ENCODE measurements around the gene CCDC190. TPM values are rescaled to one million over a fixed set of nuclear protein-coding genes. Genes with fewer than 3 reads are reported as not detected.

The CCDC190 gene
- total RNA-seq (2021) (not detected in 2 replicates), Bru-seq, nascent RNA (percentile 19 among the genes with signal in this experiment), BruChase-seq, experiment 1, labeled RNA remaining after a 2-hour chase (percentile 24 among the genes with signal in this experiment), BruChase-seq, experiment 2, labeled RNA remaining after a 6-hour chase (percentile 8 among the genes with signal in this experiment)
- long read RNA-seq: 0 reads

DNA sequence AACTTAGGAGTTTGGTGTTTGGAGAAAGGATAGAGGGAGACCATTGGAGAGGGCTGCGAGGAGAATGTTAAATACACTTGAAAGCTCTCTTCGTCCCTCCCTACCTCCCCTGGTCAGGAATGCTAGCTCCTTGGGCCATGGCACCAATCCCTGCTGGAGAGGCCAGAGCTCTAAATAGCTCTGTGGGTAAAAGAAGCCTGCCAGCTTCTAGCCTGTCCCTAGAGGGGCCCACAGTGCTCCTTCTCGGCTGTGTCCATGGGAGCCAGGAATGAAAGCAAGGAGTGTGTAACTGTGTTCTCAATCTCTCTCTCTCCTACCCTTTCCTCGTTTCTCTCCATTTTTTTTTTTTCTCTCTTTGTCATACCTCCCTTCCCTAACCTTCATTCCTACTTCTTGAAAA, at the start of gene CCDC190:
Gene CCDC190, minus strand, starts transcription at position 75 of the 400 bp plus-strand sequence. CDS start 1,529 bp downstream, outside the sequence.
- Histone ChIP-seq H3K4me2 (no peak within 1 kb of the TSS), H3K27ac (no peak within 1 kb of the TSS)
- no TSS peak for BruUV-seq (replicated peaks)

DNA sequence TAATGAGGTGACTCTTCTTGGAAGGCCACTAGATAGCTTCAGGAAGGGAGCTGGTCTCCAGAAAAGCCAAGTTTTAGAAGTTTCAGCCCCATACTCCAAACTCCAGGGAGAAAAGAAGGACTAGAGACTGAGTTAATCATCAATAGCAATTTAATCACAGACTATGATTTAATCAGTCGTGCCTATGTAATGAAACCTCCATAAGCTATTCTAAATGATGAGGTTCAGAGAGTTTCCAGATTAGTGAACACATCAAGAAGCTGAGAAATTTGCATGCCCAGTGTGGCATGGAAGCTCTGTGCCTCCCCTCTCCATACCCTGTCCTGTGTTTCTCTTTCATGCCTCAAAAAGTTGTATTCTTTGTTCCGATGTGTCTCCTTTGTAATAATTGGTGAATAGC, 49.2 kb upstream of the CCDC190 start:
- Histone ChIP-seq H4K20me1 (ENCODE audit: insufficient read depth) (no peaks in the 10 kb centered on the region), H2AFZ (no peak overlapping the region), H3K36me3 (ENCODE audit: low read depth) (no peaks in the 10 kb centered on the region), H3F3A (ENCODE audit: insufficient read depth, low read depth) (no peaks in the 10 kb centered on the region), H3K4me3 (no peak overlapping the region), H3K79me2 (ENCODE audit: low read depth) (no peaks in the 10 kb centered on the region), H3K9me3 (ENCODE audit: insufficient read depth, low read depth) (peaks cover 19% of the 10 kb centered on the region), H3K9me2 (ENCODE audit: insufficient read depth) (no peaks in the 10 kb centered on the region), H3K4me2 (no peak overlapping the region), H3K27ac (no peak overlapping the region), H3K27me3 (ENCODE audit: insufficient read depth, low read depth) (no peaks in the 10 kb centered on the region), H3K4me1 (replicated peaks; ENCODE audit: insufficient read depth) (peaks cover 35% of the 10 kb centered on the region)
- CTCF ChIA-PET: no interaction called here
- POLR2A ChIA-PET (ENCODE audit: unreplicated experiment): no interaction called here
- DNase-seq: no peak
- BruUV-seq (replicated peaks): no TSS peak
- intact Hi-C loops (cut with micrococcal nuclease; ENCODE audit: unreplicated experiment): no loop called here
- TF ChIP-seq, protein P1, sequence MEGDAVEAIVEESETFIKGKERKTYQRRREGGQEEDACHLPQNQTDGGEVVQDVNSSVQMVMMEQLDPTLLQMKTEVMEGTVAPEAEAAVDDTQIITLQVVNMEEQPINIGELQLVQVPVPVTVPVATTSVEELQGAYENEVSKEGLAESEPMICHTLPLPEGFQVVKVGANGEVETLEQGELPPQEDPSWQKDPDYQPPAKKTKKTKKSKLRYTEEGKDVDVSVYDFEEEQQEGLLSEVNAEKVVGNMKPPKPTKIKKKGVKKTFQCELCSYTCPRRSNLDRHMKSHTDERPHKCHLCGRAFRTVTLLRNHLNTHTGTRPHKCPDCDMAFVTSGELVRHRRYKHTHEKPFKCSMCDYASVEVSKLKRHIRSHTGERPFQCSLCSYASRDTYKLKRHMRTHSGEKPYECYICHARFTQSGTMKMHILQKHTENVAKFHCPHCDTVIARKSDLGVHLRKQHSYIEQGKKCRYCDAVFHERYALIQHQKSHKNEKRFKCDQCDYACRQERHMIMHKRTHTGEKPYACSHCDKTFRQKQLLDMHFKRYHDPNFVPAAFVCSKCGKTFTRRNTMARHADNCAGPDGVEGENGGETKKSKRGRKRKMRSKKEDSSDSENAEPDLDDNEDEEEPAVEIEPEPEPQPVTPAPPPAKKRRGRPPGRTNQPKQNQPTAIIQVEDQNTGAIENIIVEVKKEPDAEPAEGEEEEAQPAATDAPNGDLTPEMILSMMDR (conservative IDR thresholded peaks at IDR 0.05): no peak
- TF ChIP-seq EZH2 (IDR thresholded peaks at IDR 0.05; ENCODE audit: low read depth): no peak

More for the DNA sequence above, at the start of gene CCDC190:
- ChIA-PET CTCF (no interaction called here), POLR2A (ENCODE audit: unreplicated experiment) (no interaction called here)
- Histone ChIP-seq H3K4me3 (no peak within 1 kb of the TSS), H3K79me2 (ENCODE audit: low read depth) (no peaks in the 10 kb centered on the region), H3F3A (ENCODE audit: insufficient read depth, low read depth) (no peaks in the 10 kb centered on the region), H3K9me3 (ENCODE audit: insufficient read depth, low read depth) (peaks cover 3% of the 10 kb centered on the region; the same call in 1 of the 2 replicates), H4K20me1 (ENCODE audit: insufficient read depth) (no peaks in the 10 kb centered on the region), H3K36me3 (ENCODE audit: low read depth) (no peaks in the 10 kb centered on the region), H3K9me2 (ENCODE audit: insufficient read depth) (no peaks in the 10 kb centered on the region), H3K27me3 (ENCODE audit: insufficient read depth, low read depth) (no peaks in the 10 kb centered on the region), H2AFZ (no peak within 1 kb of the TSS), H3K4me1 (replicated peaks; ENCODE audit: insufficient read depth) (peaks cover 17% of the 10 kb centered on the region)
- intact Hi-C loops (cut with micrococcal nuclease; ENCODE audit: unreplicated experiment): no loop called here
- TF ChIP-seq, protein P1 (conservative IDR thresholded peaks at IDR 0.05): no peak
- no peak for TF ChIP-seq EZH2 (IDR thresholded peaks at IDR 0.05; ENCODE audit: low read depth)
- no peak for DNase-seq

DNA sequence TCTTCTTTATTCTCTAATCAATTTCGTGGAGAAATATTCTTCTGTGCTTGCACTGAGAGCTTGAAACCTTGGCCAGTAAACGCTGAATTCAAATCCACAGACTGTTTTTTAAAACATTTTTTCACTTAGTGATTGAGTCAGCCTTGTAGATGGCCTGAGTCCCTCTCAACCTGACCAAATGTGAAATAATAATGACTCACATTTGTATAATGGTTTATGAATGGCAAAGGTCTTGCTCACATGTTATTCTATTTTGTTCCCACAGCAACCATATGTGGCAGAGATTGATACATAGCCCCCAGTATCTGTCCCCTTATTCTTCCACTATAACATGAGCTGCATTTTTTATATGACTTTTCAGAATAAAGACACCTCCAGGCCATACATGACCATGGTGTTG, 47.8 kb upstream of the CCDC190 start:
- Histone ChIP-seq H3K79me2 (ENCODE audit: low read depth) (no peaks in the 10 kb centered on the region), H4K20me1 (ENCODE audit: insufficient read depth) (no peaks in the 10 kb centered on the region), H2AFZ (peak overlapping the region; percentile 69; the same call in 1 of the 2 replicates), H3K36me3 (ENCODE audit: low read depth) (no peaks in the 10 kb centered on the region), H3K4me3 (no peak overlapping the region), H3K9me3 (ENCODE audit: insufficient read depth, low read depth) (peaks cover 19% of the 10 kb centered on the region), H3K27ac (peak overlapping the region; percentile 69), H3F3A (ENCODE audit: insufficient read depth, low read depth) (no peaks in the 10 kb centered on the region), H3K9me2 (ENCODE audit: insufficient read depth) (no peaks in the 10 kb centered on the region), H3K4me2 (peak overlapping the region; percentile 52), H3K27me3 (ENCODE audit: insufficient read depth, low read depth) (no peaks in the 10 kb centered on the region), H3K4me1 (replicated peaks; ENCODE audit: insufficient read depth) (peaks cover 36% of the 10 kb centered on the region)
- ChIA-PET POLR2A (ENCODE audit: unreplicated experiment) (no interaction called here), CTCF (no interaction called here)
- TF ChIP-seq, protein P1 (conservative IDR thresholded peaks at IDR 0.05): no peak
- TF ChIP-seq EZH2 (IDR thresholded peaks at IDR 0.05; ENCODE audit: low read depth): no peak
- DNase-seq: peak in 1 of 2 experiments; percentile 68
- no TSS peak for BruUV-seq (replicated peaks)
- intact Hi-C loops (cut with micrococcal nuclease; ENCODE audit: unreplicated experiment): loop anchor here (5.0 kb wide), 3 partner anchors 51 to 129 kb away; no protein-coding TSS in a partner anchor

All from PC-9 (cell line).